Liver (tissue), 3 donors: Measurements from ENCODE around the gene MOV10.

Experiments used
- CTCF ChIP-seq: fragments of 150-350 bp; IDR thresholded peaks from 2 replicates; pipeline ENCODE4 v1.5.1; 2017; ENCODE audit warnings: improper control_type of control experiment, low read depth, low read length; ENCODE audit not compliant: missing input control
- EGR1 ChIP-seq, 2 donors: IDR thresholded peaks; 2 replicates each; pipeline ENCODE4 v1.6.1; 2016 to 2018; ENCODE audit warnings: antibody characterized with exemption in 2 of 2, low read depth in 2 of 2
- MAX ChIP-seq: IDR thresholded peaks from 2 replicates; pipeline ENCODE4 v1.6.1; 2016; ENCODE audit warnings: antibody characterized with exemption
- RAD21 ChIP-seq, 2 donors: IDR thresholded peaks; 2 replicates each; pipeline ENCODE4 v1.6.1; 2016; ENCODE audit warnings: antibody characterized with exemption in 2 of 2, mild to moderate bottlenecking in 2 of 2
- RXRA ChIP-seq, 2 donors: IDR thresholded peaks; 2 replicates each; pipeline ENCODE4 v1.6.1; 2017 to 2018; ENCODE audit warnings: antibody characterized with exemption in 2 of 2, mild to moderate bottlenecking in 1 of 2
- TAF1 ChIP-seq: conservative IDR thresholded peaks from 2 replicates; pipeline ENCODE4 v1.6.1; 2016; ENCODE audit warnings: antibody characterized with exemption, mild to moderate bottlenecking
- YY1 ChIP-seq: IDR thresholded peaks from 2 replicates; pipeline ENCODE4 v1.6.1; 2016; ENCODE audit warnings: antibody characterized with exemption, mild to moderate bottlenecking
- ZBTB33 ChIP-seq: IDR thresholded peaks from 2 replicates; pipeline ENCODE4 v1.6.1; 2016; ENCODE audit warnings: antibody characterized with exemption
- donor health status: healthy.
- donor health status: healthy.

- no peak for TF ChIP-seq CTCF
- no peak for TF ChIP-seq MAX
- TF ChIP-seq YY1 = no peak
- TF ChIP-seq RAD21 (IDR thresholded peaks at IDR 0.05) = no peak
- no peak for TF ChIP-seq EGR1 (IDR thresholded peaks at IDR 0.05; ENCODE audit: low read depth in 2 of 2)
- TF ChIP-seq ZBTB33 = no peak
- TF ChIP-seq RXRA (IDR thresholded peaks at IDR 0.05) = no peak
- no peak for TF ChIP-seq TAF1
These were observed 46.3 kb downstream of the MOV10 start for GRCh38 chr1:112720800-112721199.
